ENCODE results near the gene CLK3. TPM values are rescaled to one million over a fixed set of nuclear protein-coding genes. Genes with fewer than 3 reads are reported as not detected.

CLK3 gene
- total and polyA plus RNA-seq, 2 of the 8 experiments (the other 6 are each of a cell fraction or from before 2014, with no cell fraction given), result 43.5 to 67.3 TPM

GRCh38 chr15:74598126-74598842, 17.4 kb upstream of the CLK3 start:
- Histone ChIP-seq H2BK120ac (replicated peaks; ENCODE audit: low read depth, low read length) (no peak overlapping the region), H3K79me1 (ENCODE audit: low read depth, low read length) (no peaks in the 10 kb centered on the region), H2BK20ac (ENCODE audit: low read length) (0 out of 2 replicates have a peak overlapping the region, but pooled peaks have one; percentile 48), H3K23ac (ENCODE audit: insufficient read length) (no peak overlapping the region), H3K18ac (ENCODE audit: extremely low read depth, low read length) (no peak overlapping the region; the same call in none of the 2 replicates), H4K20me1 (replicated peaks in 1 of 2; ENCODE audit: control insufficient read depth in 1 of 2, insufficient read depth in 2 of 2, low read length in 2 of 2) (peaks cover 0 to 6% of the 10 kb centered on the region in 2 experiments), H3K14ac (ENCODE audit: insufficient read length) (no peak overlapping the region), H3K79me2 (ENCODE audit: control insufficient read depth in 1 of 2, insufficient read depth in 2 of 2, low read length in 2 of 2) (no peaks in the 10 kb centered on the region), H3K56ac (replicated peaks; ENCODE audit: insufficient read length, low read depth, low read length) (no peak overlapping the region), H3K23me2 (ENCODE audit: low read depth, low read length) (no peaks in the 10 kb centered on the region), H2AK5ac (ENCODE audit: low read depth, low read length) (no peak overlapping the region), H3K27ac (ENCODE audit: low read depth, low read length) (no peak overlapping the region), H3K9me3 (ENCODE audit: insufficient read depth in 2 of 2, low read depth in 1 of 2, low read length in 1 of 2) (no peaks in the 10 kb centered on the region), H2BK5ac (ENCODE audit: low read depth, low read length) (peak overlapping the region; percentile 61; the same call in 1 of the 2 replicates), H3K4me2 (ENCODE audit: insufficient read depth in 1 of 2, low read depth in 2 of 2, low read length in 2 of 2) (peak overlapping the region; percentile 62 to 65), H2AFZ (ENCODE audit: low read length) (no peak overlapping the region), H3K4me3 (ENCODE audit: extremely low read depth in 1 of 4, insufficient read depth in 2 of 4, low read depth in 3 of 4, low read length in 4 of 4) (peak overlapping the region in 3 of 4 experiments; percentile 3 to 48 (median 34); a peak in 4 of 8 replicates), H3K9ac (replicated peaks in 1 of 4; ENCODE audit: extremely low read depth in 1 of 4, low read depth in 3 of 4, low read length in 3 of 4) (peak overlapping the region in 2 of 4 experiments; percentile 14 to 33; a peak in 2 of 7 replicates), H3K36me3 (ENCODE audit: control insufficient read depth in 2 of 4, insufficient read depth in 4 of 4, low read length in 3 of 4) (peaks cover 10 to 23% (median 14%) of the 10 kb centered on the region in 4 experiments; a peak in 7 of 8 replicates), H4K91ac (replicated peaks; ENCODE audit: insufficient read length, low read length) (peak overlapping the region; percentile 35), H3K4me1 (replicated peaks in 1 of 4; ENCODE audit: control insufficient read depth in 3 of 4, insufficient read depth in 4 of 4, low read length in 3 of 4) (peaks cover 0 to 3% (median 3%) of the 10 kb centered on the region in 4 experiments; a peak in 5 of 7 replicates), H3K27me3 (replicated peaks in 1 of 4; ENCODE audit: control insufficient read depth in 3 of 4, extremely low read depth in 1 of 4, insufficient read depth in 3 of 4, low read length in 3 of 4) (no peaks in the 10 kb centered on the region; a peak in 1 of 7 replicates), H4K5ac (ENCODE audit: insufficient read length, low read depth, low read length) (peak overlapping the region; percentile 54), H4K8ac (ENCODE audit: extremely low read depth, insufficient read depth, low read length) (peak overlapping the region; percentile 91), H3K4ac (replicated peaks; ENCODE audit: insufficient read length, low read depth, low read length) (peak overlapping the region; percentile 11), H2BK15ac (ENCODE audit: low read length) (no peak overlapping the region), H2BK12ac (ENCODE audit: low read depth, low read length) (no peak overlapping the region)
- DNase-seq (ENCODE audit: low read depth in 1 of 2, low spot score in 2 of 2) (peak; percentile 62 to 96), FAIRE-seq (no peak)
- POLR2A ChIA-PET (ENCODE audit: partially characterized antibody), result interaction anchor here (0.7 to 9.3 kb wide), 16 partner anchors 9 to 220 kb away, joined by 3 to 122 read pairs (median 4); partner anchors contain the start of genes ARID3B, CLK3 and UBL7
- 56% methylated on average over 26 of the region's 26 CpGs; no CpG with 5 or more reads in 1 of the 2 experiments for WGBS, 2 experiments (ENCODE audit: extremely low coverage in 1 of 2, insufficient coverage in 1 of 2, insufficient read length in 1 of 2, insufficient replicate concordance in 2 of 2, low coverage in 1 of 2, low lambda C conversion rate in 2 of 2, missing lambda C conversion rate in 1 of 2)
- CTCF ChIA-PET (ENCODE audit: partially characterized antibody), result interaction anchor here (0.6 to 1.8 kb wide), 4 partner anchors 15 to 25 kb away, joined by 4 to 6 read pairs (median 4); no protein-coding TSS in a partner anchor
- TF ChIP-seq E2F6 (IDR thresholded peaks at IDR 0.05) (peak; percentile 53), TBP (IDR thresholded peaks at IDR 0.05; ENCODE audit: low read depth, low read length) (peak; percentile 44; the same call in 1 of the 2 replicates), PHF8 (conservative IDR thresholded peaks at IDR 0.05; ENCODE audit: low read depth, low read length) (no peak), TEAD4 (IDR thresholded peaks at IDR 0.05; ENCODE audit: low read depth, low read length) (no peak), GABPA (IDR thresholded peaks at IDR 0.05; ENCODE audit: borderline replicate concordance, insufficient read depth, low read length) (no peak), CREB1 (IDR thresholded peaks at IDR 0.05) (no peak), CTBP2 (IDR thresholded peaks at IDR 0.05; ENCODE audit: borderline replicate concordance, insufficient read depth, insufficient read length, low read length) (no peak), KDM5A (IDR thresholded peaks at IDR 0.05; ENCODE audit: low read length) (no peak), SAP30 (IDR thresholded peaks at IDR 0.05; ENCODE audit: insufficient read depth, insufficient replicate concordance, low read length) (no peak), MAFK (IDR thresholded peaks at IDR 0.05; ENCODE audit: low read depth, low read length) (no peak), KDM1A (IDR thresholded peaks at IDR 0.05; ENCODE audit: borderline replicate concordance, low read length) (no peak)

Data from H1 (cell line).